ENCODE data around the gene FXYD2. TPM values are rescaled to one million over a fixed set of nuclear protein-coding genes. Genes with fewer than 3 reads are reported as not detected.

Gene FXYD2
- total and polyA plus RNA-seq, 2 of the 13 experiments (the other 11 are each of a cell fraction or from before 2014, with no cell fraction given): 45.9 to 106 TPM

GRCh38 chr11:117824571-117825537 lies at the start of gene FXYD2 (continued):
- TF ChIP-seq NKX3-1 (CRISPR knock-in tag; IDR thresholded peaks at IDR 0.05): 0 out of 2 replicates have a peak, but pooled peaks have one; percentile 36
- TF ChIP-seq ZNF263 (CRISPR knock-in tag; IDR thresholded peaks at IDR 0.05): peak; percentile 53; the same call in 1 of the 2 replicates
- peak; percentile 38; the same call in 1 of the 2 replicates for TF ChIP-seq ETV5 (CRISPR knock-in tag; IDR thresholded peaks at IDR 0.05; ENCODE audit: borderline replicate concordance)
- no peak for TF ChIP-seq NBN (conservative IDR thresholded peaks at IDR 0.05)
- TF ChIP-seq TEAD3 (CRISPR knock-in tag; optimal IDR thresholded peaks at IDR 0.05; ENCODE audit: borderline replicate concordance): no peak
- TF ChIP-seq ARID3A (IDR thresholded peaks at IDR 0.05; ENCODE audit: low read depth, low read length): no peak
- no peak for TF ChIP-seq FOXC1 (CRISPR knock-in tag; IDR thresholded peaks at IDR 0.05; ENCODE audit: borderline replicate concordance)
- TF ChIP-seq ARNT2 (CRISPR knock-in tag; IDR thresholded peaks at IDR 0.05; ENCODE audit: low read depth): no peak
- no peak for TF ChIP-seq TSC22D2 (CRISPR knock-in tag; IDR thresholded peaks at IDR 0.05; ENCODE audit: borderline replicate concordance)
- no peak for TF ChIP-seq ZNF136 (CRISPR knock-in tag; IDR thresholded peaks at IDR 0.05; ENCODE audit: low read depth)
- no peak for TF ChIP-seq NFYB (CRISPR knock-in tag; IDR thresholded peaks at IDR 0.05)
- TF ChIP-seq, protein P1, sequence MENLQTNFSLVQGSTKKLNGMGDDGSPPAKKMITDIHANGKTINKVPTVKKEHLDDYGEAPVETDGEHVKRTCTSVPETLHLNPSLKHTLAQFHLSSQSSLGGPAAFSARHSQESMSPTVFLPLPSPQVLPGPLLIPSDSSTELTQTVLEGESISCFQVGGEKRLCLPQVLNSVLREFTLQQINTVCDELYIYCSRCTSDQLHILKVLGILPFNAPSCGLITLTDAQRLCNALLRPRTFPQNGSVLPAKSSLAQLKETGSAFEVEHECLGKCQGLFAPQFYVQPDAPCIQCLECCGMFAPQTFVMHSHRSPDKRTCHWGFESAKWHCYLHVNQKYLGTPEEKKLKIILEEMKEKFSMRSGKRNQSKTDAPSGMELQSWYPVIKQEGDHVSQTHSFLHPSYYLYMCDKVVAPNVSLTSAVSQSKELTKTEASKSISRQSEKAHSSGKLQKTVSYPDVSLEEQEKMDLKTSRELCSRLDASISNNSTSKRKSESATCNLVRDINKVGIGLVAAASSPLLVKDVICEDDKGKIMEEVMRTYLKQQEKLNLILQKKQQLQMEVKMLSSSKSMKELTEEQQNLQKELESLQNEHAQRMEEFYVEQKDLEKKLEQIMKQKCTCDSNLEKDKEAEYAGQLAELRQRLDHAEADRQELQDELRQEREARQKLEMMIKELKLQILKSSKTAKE (CRISPR knock-in tag; IDR thresholded peaks at IDR 0.05; ENCODE audit: borderline replicate concordance): no peak
- peak; percentile 77 for TF ChIP-seq MAX (IDR thresholded peaks at IDR 0.05)
- no peak for TF ChIP-seq ZNF562 (CRISPR knock-in tag; IDR thresholded peaks at IDR 0.05; ENCODE audit: borderline replicate concordance)
- no peak for TF ChIP-seq RBAK (CRISPR knock-in tag; IDR thresholded peaks at IDR 0.05)
- no peak for TF ChIP-seq ZBTB33 (CRISPR knock-in tag; IDR thresholded peaks at IDR 0.05)
- no peak for TF ChIP-seq EHMT2 (IDR thresholded peaks at IDR 0.05; ENCODE audit: borderline replicate concordance, low read depth, low read length)

Data from HepG2 (cell line).